Aorta (tissue), 5 donors: ENCODE results near the gene ZNF324B. TPM values are rescaled to one million over a fixed set of nuclear protein-coding genes. Genes with fewer than 3 reads are reported as not detected.
"Not testable (repeated sequence)": the region's sequence is repeated elsewhere in the genome, so short reads cannot be mapped to it uniquely, and the experiment has no call there.

Experiments
- ATAC-seq: fragments of 200-7000 bp; cut with Tn5 transposase; one replicate; pipeline ENCODE4 v1.9.1; 2022; ENCODE audit warnings: moderate library complexity; ENCODE audit not compliant: low FRiP score
- DNase-seq, 2 donors: peaks; one replicate each; pipeline ENCODE4 v3.0.0-alpha.2; 2020
- H3K27ac ChIP-seq, 2 donors: one replicate each; pipeline ENCODE4 v1.5.1; 2013; ENCODE audit warnings: low read length in 2 of 2, mild to moderate bottlenecking in 2 of 2, moderate library complexity in 2 of 2, control low read depth in 1 of 2, inconsistent platforms in 1 of 2, low read depth in 1 of 2
- H3K27me3 ChIP-seq, 2 donors: one replicate each; pipeline ENCODE4 v1.6.1; 2013; ENCODE audit warnings: control low read depth in 1 of 2, low read length in 1 of 2, mild to moderate bottlenecking in 1 of 2, moderate library complexity in 1 of 2; ENCODE audit not compliant: insufficient read depth in 2 of 2, control insufficient read depth in 1 of 2
- H3K36me3 ChIP-seq, 2 donors: one replicate each; pipeline ENCODE4 v1.6.1; 2013; ENCODE audit warnings: control low read depth in 1 of 2, low read length in 1 of 2, mild to moderate bottlenecking in 1 of 2; ENCODE audit not compliant: insufficient read depth in 2 of 2, control insufficient read depth in 1 of 2
- H3K4me1 ChIP-seq, 2 donors: one replicate each; pipeline ENCODE4 v1.6.1; 2013; ENCODE audit warnings: low read length in 2 of 2, control low read depth in 1 of 2, mild to moderate bottlenecking in 1 of 2, moderate library complexity in 1 of 2; ENCODE audit not compliant: insufficient read depth in 2 of 2, control insufficient read depth in 1 of 2
- H3K4me3 ChIP-seq, 2 donors: one replicate each; pipeline ENCODE4 v1.5.1; 2013; ENCODE audit warnings: low read length in 2 of 2, control low read depth in 1 of 2, mild to moderate bottlenecking in 1 of 2
- H3K9me3 ChIP-seq: one replicate; pipeline ENCODE4 v1.6.1; 2013; ENCODE audit warnings: mild to moderate bottlenecking, low read length; ENCODE audit not compliant: control insufficient read depth
- WGBS, 2 donors: extraction: QIAGEN DNeasy Blood & Tissue Kit; methylation state at CpG; one replicate each; pipeline ENCODE4 v1.1.7; 2013; 5-methylcytosine and 5-hydroxymethylcytosine counted together
- intact Hi-C, 2 donors: fragments of 100-400 bp; cut with DNase I; formaldehyde crosslinking; loops; one replicate each; pipeline versions ENCODE4 v1.14.2 to v1.15.0; 2022
- polyA plus RNA-seq, 2 donors: library from polyadenylated mRNA; stranded (reverse); fragments of 200-250 nt; gene quantifications; one replicate each; pipeline ENCODE4 v1.2.3, GENCODE V29; 2013
- total RNA-seq, 2 donors: library from RNA; stranded (reverse); fragmentation: NEBNext Ultra II Directional; extraction: Animal tissue kit (Norgen Biotek cat#: 25700); gene quantifications; one replicate each; pipeline ENCODE4 v1.2.1, GENCODE V29; 2021
- donor health status: healthy with polysubstance abuse.
- donor health status: Bipolar disorder and iron deficiency.
- donor health status: DM: no; HTN: no; CAD: no.
- donor health status: DM: no; HTN: no; CAD: no.
- donor health status: DM: yes; HTN: yes; CAD: no.

Gene ZNF324B
- total and polyA plus RNA-seq, 4 donors, result 1.5 to 5.7 (median 3.4) TPM

GRCh38 chr19:58480831-58481230, 29.4 kb downstream of the ZNF324B start:
- no peak for DNase-seq
- ATAC-seq, result no peak
- Histone ChIP-seq H3K27ac (no peak overlapping the region), H3K36me3 (no peaks in the 10 kb centered on the region), H3K4me3 (no peak overlapping the region), H3K27me3 (no peaks in the 10 kb centered on the region), H3K4me1 (peaks cover 0 to 3% of the 10 kb centered on the region in 2 donors), H3K9me3 (no peaks in the 10 kb centered on the region)
- whole genome bisulfite sequencing, 2 donors, result 72 to 79% methylated on average over 2 of the region's 2 CpGs
- intact Hi-C loops, result no loop called here

GRCh38 chr19:58482372-58482771, 30.9 kb downstream of the ZNF324B start:
- ATAC-seq, result no peak
- no peaks in the 10 kb centered on the region for H3K9me3 ChIP-seq
- intact Hi-C loops, result no loop called here
- no peaks in the 10 kb centered on the region for H3K27me3 ChIP-seq
- peak overlapping the region in 1 of 2 donors; percentile 1 for H3K27ac ChIP-seq
- peak in 1 of 2 donors; percentile 42 for DNase-seq
- H3K36me3 ChIP-seq, result no peaks in the 10 kb centered on the region
- WGBS, 2 donors, result 82 to 90% methylated on average over 7 of the region's 7 CpGs
- peaks cover 0 to 3% of the 10 kb centered on the region in 2 donors for H3K4me1 ChIP-seq
- H3K4me3 ChIP-seq, result no peak overlapping the region

GRCh38 chr19:58483776-58484175, 32.4 kb downstream of the ZNF324B start:
- ATAC-seq, result no peak
- no peaks in the 10 kb centered on the region for H3K27me3 ChIP-seq
- no peaks in the 10 kb centered on the region for H3K9me3 ChIP-seq
- H3K27ac ChIP-seq, result no peak overlapping the region
- intact Hi-C loops, result no loop called here
- no peak for DNase-seq
- WGBS, 2 donors, result 5 to 10% methylated on average over 2 of the region's 2 CpGs
- no peaks in the 10 kb centered on the region for H3K36me3 ChIP-seq
- peaks cover 0 to 3% of the 10 kb centered on the region in 2 donors for H3K4me1 ChIP-seq
- H3K4me3 ChIP-seq, result no peak overlapping the region

GRCh38 chr19:58484349-58484748, 32.9 kb downstream of the ZNF324B start:
- H3K27ac ChIP-seq, H3K27me3 ChIP-seq, H3K36me3 ChIP-seq, H3K9me3 ChIP-seq, DNase-seq, intact Hi-C loops, H3K4me3 ChIP-seq, H3K4me1 ChIP-seq, ATAC-seq: not testable (repeated sequence)
- 78 to 83% methylated on average over 5 of the region's 5 CpGs for WGBS, 2 donors

- no peak for DNase-seq
- ATAC-seq, result no peak
- intact Hi-C loops, result no loop called here
- H3K36me3 ChIP-seq, result no peaks in the 10 kb centered on the region
- H3K4me1 ChIP-seq, result no peaks in the 10 kb centered on the region
- no peak overlapping the region for H3K27ac ChIP-seq
- H3K4me3 ChIP-seq, result no peak overlapping the region
- no peaks in the 10 kb centered on the region for H3K9me3 ChIP-seq
- WGBS, 2 donors, result 82 to 84% methylated on average over 5 of the region's 5 CpGs
- no peaks in the 10 kb centered on the region for H3K27me3 ChIP-seq
These were observed 40.0 kb downstream of the ZNF324B start for GRCh38 chr19:58491393-58491792.

- H3K36me3 ChIP-seq, result no peaks in the 10 kb centered on the region
- ATAC-seq (no peak), DNase-seq (no peak)
- no peaks in the 10 kb centered on the region for H3K9me3 ChIP-seq
- intact Hi-C loops, result no loop called here
- no peak overlapping the region for H3K27ac ChIP-seq
- H3K27me3 ChIP-seq, result no peaks in the 10 kb centered on the region
- H3K4me1 ChIP-seq, result no peaks in the 10 kb centered on the region
- no peak overlapping the region for H3K4me3 ChIP-seq
- 91% methylated on average over 14 of the region's 14 CpGs for WGBS, 2 donors
These were observed 40.8 kb downstream of the ZNF324B start for GRCh38 chr19:58492265-58492664.

GRCh38 chr19:58497634-58498170, 46.3 kb downstream of the ZNF324B start:
- no peak overlapping the region for H3K27ac ChIP-seq
- DNase-seq (no peak), ATAC-seq (no peak)
- no peaks in the 10 kb centered on the region for H3K27me3 ChIP-seq
- no peak overlapping the region for H3K4me3 ChIP-seq
- 79 to 83% methylated on average over 8 of the region's 8 CpGs for WGBS, 2 donors
- H3K4me1 ChIP-seq, result no peaks in the 10 kb centered on the region
- H3K36me3 ChIP-seq, result no peaks in the 10 kb centered on the region
- intact Hi-C loops, result no loop called here
- H3K9me3 ChIP-seq, result no peaks in the 10 kb centered on the region

GRCh38 chr19:58498316-58499020, 47.0 kb downstream of the ZNF324B start:
- Histone ChIP-seq H3K27me3 (no peaks in the 10 kb centered on the region), H3K4me1 (no peaks in the 10 kb centered on the region), H3K4me3 (peak overlapping the region in 1 of 2 donors; percentile 40), H3K9me3 (no peaks in the 10 kb centered on the region), H3K36me3 (no peaks in the 10 kb centered on the region), H3K27ac (no peak overlapping the region)
- DNase-seq (peak in 1 of 2 donors; percentile 58), ATAC-seq (peak; percentile 17)
- WGBS, 2 donors, result 59 to 62% methylated on average over 22 of the region's 22 CpGs
- intact Hi-C loops, result loop anchor here in 1 of 2 donors (1.0 kb wide), 1 partner anchor 21 kb away; the partner anchor contains the start of gene ZBTB45
